GM19035 (cell line): ENCODE results near the gene OPN1MW2.
"Not testable (repeated sequence)": the region's sequence is repeated elsewhere in the genome, so short reads cannot be mapped to it uniquely, and the experiment has no call there.

Experiments
- ATAC-seq: cut with Tn5 transposase; IDR thresholded peaks from one replicate; pipeline ENCODE4 v1.9.1; 2021; ENCODE audit not compliant: unreplicated experiment

The OPN1MW2 gene

DNA sequence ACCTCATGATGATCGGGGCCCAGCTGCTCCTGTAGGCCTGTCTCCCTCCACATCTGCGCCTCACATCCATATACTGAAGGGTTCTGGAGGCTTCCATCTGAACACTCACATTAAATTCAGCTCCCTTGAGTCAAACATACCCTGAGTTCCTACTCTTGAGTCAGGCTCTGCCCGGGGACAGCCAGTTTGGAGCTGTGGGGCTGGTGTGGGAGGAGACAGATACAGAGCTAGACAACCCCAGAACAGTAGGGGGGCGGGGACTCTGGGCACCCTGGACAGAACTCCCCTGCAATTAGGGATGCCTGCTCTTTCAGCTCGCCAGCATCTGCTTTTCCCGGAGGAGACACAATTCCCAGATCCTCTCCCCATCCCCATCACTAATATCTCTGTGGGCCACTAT, 43.5 kb downstream of the OPN1MW2 start:
- not testable (repeated sequence) for ATAC-seq

DNA sequence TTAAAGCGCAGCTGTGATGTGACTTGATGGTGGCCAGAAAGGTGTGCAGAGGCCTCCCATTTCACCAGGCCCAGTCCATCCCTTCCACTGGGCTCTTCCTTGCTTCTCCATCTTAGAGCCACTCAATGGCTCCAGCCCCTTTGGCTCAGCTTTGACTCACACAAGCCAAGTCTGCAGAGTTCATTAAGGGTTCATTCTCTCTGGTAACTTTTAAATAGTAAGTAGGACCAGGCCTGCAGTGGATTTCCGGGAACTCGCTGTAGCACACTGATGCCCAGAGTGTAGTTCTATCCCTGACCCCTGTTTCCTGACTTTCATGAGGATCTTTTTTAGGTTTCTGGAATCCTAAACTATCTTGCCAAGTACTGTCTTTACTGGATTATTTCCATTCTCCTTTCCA, 49.7 kb downstream of the OPN1MW2 start:
- not testable (repeated sequence) for ATAC-seq
